Chondrocyte (in vitro differentiated cells): ENCODE measurements around the gene KLHL5. TPM values are rescaled to one million over a fixed set of nuclear protein-coding genes. Genes with fewer than 3 reads are reported as not detected.

ENCODE experiments used
- DNase-seq: peaks from one replicate; pipeline ENCODE4 v3.0.0; 2021; ENCODE audit warnings: mixed read lengths, low spot score
- H3K27ac Mint-ChIP-seq: one replicate; pipeline ENCODE4 v1.8.0; 2021; ENCODE audit warnings: mild to moderate bottlenecking, moderate library complexity, mixed read lengths; ENCODE audit not compliant: unreplicated experiment
- H3K27me3 Mint-ChIP-seq: 2 replicates; pipeline ENCODE4 v1.8.0; 2021; ENCODE audit warnings: low read depth, mixed read lengths
- H3K36me3 Mint-ChIP-seq: 2 replicates; pipeline ENCODE4 v1.8.0; 2021; ENCODE audit warnings: low read depth, mixed read lengths
- H3K4me1 Mint-ChIP-seq: 2 replicates; pipeline ENCODE4 v1.8.0; 2021; ENCODE audit warnings: low read depth, mild to moderate bottlenecking, mixed read lengths
- H3K4me3 Mint-ChIP-seq: one replicate; pipeline ENCODE4 v1.8.0; 2021; ENCODE audit warnings: mild to moderate bottlenecking, moderate library complexity, mixed read lengths; ENCODE audit not compliant: unreplicated experiment
- H3K9me3 Mint-ChIP-seq: 2 replicates; pipeline ENCODE4 v1.8.0; 2021; ENCODE audit warnings: low read depth, mixed read lengths
- CTCF ChIP-seq: fragments of 200-600 bp; sonication (generic); IDR thresholded peaks from 2 replicates; pipeline ENCODE4 v1.5.0; 2021; ENCODE audit warnings: antibody characterized with exemption, mild to moderate bottlenecking, moderate library complexity
- total RNA-seq: library from RNA; stranded (reverse); gene quantifications from 3 replicates; pipeline ENCODE4 v1.2.1, GENCODE V29; 2021

The KLHL5 gene
- total RNA-seq, 1 donor from 2014 or later: 83.3 TPM

- Mint-ChIP-seq H3K4me3 (no peak overlapping the region), H3K4me1 (peaks cover 16% of the 10 kb centered on the region), H3K9me3 (no peaks in the 10 kb centered on the region), H3K27me3 (no peaks in the 10 kb centered on the region), H3K27ac (no peak overlapping the region), H3K36me3 (no peaks in the 10 kb centered on the region)
- no peak for TF ChIP-seq CTCF
- no peak for DNase-seq
Observed at GRCh38 chr4:39061457-39061856, 575 bp upstream of the KLHL5 start.

GRCh38 chr4:39062770-39063097, 702 bp downstream of the KLHL5 start:
- Mint-ChIP-seq H3K9me3 (no peaks in the 10 kb centered on the region), H3K27me3 (no peaks in the 10 kb centered on the region), H3K4me3 (no peak overlapping the region), H3K4me1 (peaks cover 24% of the 10 kb centered on the region), H3K27ac (peak overlapping the region; percentile 52), H3K36me3 (no peaks in the 10 kb centered on the region)
- no peak for DNase-seq
- TF ChIP-seq CTCF: no peak

GRCh38 chr4:39063430-39063829, 1.4 kb downstream of the KLHL5 start:
- peaks cover 28% of the 10 kb centered on the region for H3K4me1 Mint-ChIP-seq

GRCh38 chr4:39066371-39066770, 4.3 kb downstream of the KLHL5 start:
- no peak for TF ChIP-seq CTCF
- no peak overlapping the region for H3K4me3 Mint-ChIP-seq
- H3K27me3 Mint-ChIP-seq: no peaks in the 10 kb centered on the region
- H3K4me1 Mint-ChIP-seq: peaks cover 34% of the 10 kb centered on the region
- DNase-seq: no peak
- no peaks in the 10 kb centered on the region for H3K9me3 Mint-ChIP-seq
- no peak overlapping the region for H3K27ac Mint-ChIP-seq
- H3K36me3 Mint-ChIP-seq: no peaks in the 10 kb centered on the region

More at GRCh38 chr4:39063430-39063829, 1.4 kb downstream of the KLHL5 start:
- Mint-ChIP-seq H3K4me3 (no peak overlapping the region), H3K9me3 (no peaks in the 10 kb centered on the region), H3K27me3 (no peaks in the 10 kb centered on the region), H3K27ac (no peak overlapping the region), H3K36me3 (no peaks in the 10 kb centered on the region)
- DNase-seq: no peak
- no peak for TF ChIP-seq CTCF

GRCh38 chr4:39067031-39067430, 5.0 kb downstream of the KLHL5 start:
- no peak overlapping the region for H3K27ac Mint-ChIP-seq
- no peak overlapping the region for H3K4me3 Mint-ChIP-seq
- H3K9me3 Mint-ChIP-seq: no peaks in the 10 kb centered on the region
- H3K27me3 Mint-ChIP-seq: no peaks in the 10 kb centered on the region
- H3K36me3 Mint-ChIP-seq: no peaks in the 10 kb centered on the region
- no peak for DNase-seq
- H3K4me1 Mint-ChIP-seq: peaks cover 31% of the 10 kb centered on the region
- no peak for TF ChIP-seq CTCF
